Vagina (tissue), 2 donors: ENCODE data around the gene CDK14. TPM values are rescaled to one million over a fixed set of nuclear protein-coding genes. Genes with fewer than 3 reads are reported as not detected.

Experiments used
- DNase-seq, 2 donors: peaks; one replicate each; pipeline ENCODE4 v3.0.0-alpha.2; 2017; ENCODE audit errors: extremely low spot score in 2 of 2
- H3K27ac ChIP-seq: fragments of 200-600 bp; sonication (generic); one replicate; pipeline ENCODE4 v1.5.1; 2019
- H3K27me3 ChIP-seq: fragments of 200-600 bp; sonication (generic); one replicate; pipeline ENCODE4 v1.5.1; 2019
- H3K36me3 ChIP-seq, 2 donors: fragments of 200-600 bp; sonication (generic); one replicate each; pipeline ENCODE4 v1.5.1; 2017 to 2019
- H3K4me1 ChIP-seq: fragments of 200-600 bp; sonication (generic); one replicate; pipeline ENCODE4 v1.5.1; 2019
- H3K4me3 ChIP-seq, 2 donors: fragments of 200-600 bp; sonication (generic); 1 replicate in 1 of 2; 2 replicates in 1 of 2; pipeline ENCODE4 v1.5.1; 2016 to 2019
- H3K9me3 ChIP-seq: fragments of 200-600 bp; sonication (generic); one replicate; pipeline ENCODE4 v1.5.1; 2019
- POLR2A ChIP-seq, 2 donors: fragments of 450-650 bp; IDR thresholded peaks; one replicate each; pipeline ENCODE4 v1.6.1; 2017; ENCODE audit warnings: antibody characterized with exemption in 2 of 2, mild to moderate bottlenecking in 2 of 2, moderate library complexity in 2 of 2
- POLR2AphosphoS5 ChIP-seq, 2 donors: sonication (generic); formaldehyde crosslinking; IDR thresholded peaks; one replicate each; pipeline ENCODE4 v1.9.0; 2017; ENCODE audit warnings: antibody characterized with exemption in 2 of 2, mild to moderate bottlenecking in 2 of 2, low read depth in 1 of 2; ENCODE audit not compliant: insufficient read depth in 1 of 2
- intact Hi-C: fragments of 100-400 bp; cut with DNase I; formaldehyde crosslinking; loops from one replicate; pipeline ENCODE4 v1.15.1; 2023
- total RNA-seq: library from RNA; depleted of rRNA; stranded (reverse); fragments of >200 nt; gene quantifications from one replicate; pipeline ENCODE4 v1.2.3, GENCODE V29; 2016
- TF ChIP-seq, protein P1 (sequence below), 3 experiments: fragments of 450-650 bp in 2 of 3; fragments of 200-600 bp in 1 of 3; sonication (generic) in 1 of 3; IDR thresholded peaks; one replicate each; pipeline ENCODE4 v1.5.1; 2017 to 2019; ENCODE audit warnings: antibody characterized with exemption in 3 of 3, mild to moderate bottlenecking in 2 of 3, moderate library complexity in 2 of 3

The CDK14 gene
- total RNA-seq, 1 donor from 2014 or later: 21.6 TPM

GRCh38 chr7:91043186-91043585 lies 447.1 kb downstream of the CDK14 start:
- TF ChIP-seq, protein P1, sequence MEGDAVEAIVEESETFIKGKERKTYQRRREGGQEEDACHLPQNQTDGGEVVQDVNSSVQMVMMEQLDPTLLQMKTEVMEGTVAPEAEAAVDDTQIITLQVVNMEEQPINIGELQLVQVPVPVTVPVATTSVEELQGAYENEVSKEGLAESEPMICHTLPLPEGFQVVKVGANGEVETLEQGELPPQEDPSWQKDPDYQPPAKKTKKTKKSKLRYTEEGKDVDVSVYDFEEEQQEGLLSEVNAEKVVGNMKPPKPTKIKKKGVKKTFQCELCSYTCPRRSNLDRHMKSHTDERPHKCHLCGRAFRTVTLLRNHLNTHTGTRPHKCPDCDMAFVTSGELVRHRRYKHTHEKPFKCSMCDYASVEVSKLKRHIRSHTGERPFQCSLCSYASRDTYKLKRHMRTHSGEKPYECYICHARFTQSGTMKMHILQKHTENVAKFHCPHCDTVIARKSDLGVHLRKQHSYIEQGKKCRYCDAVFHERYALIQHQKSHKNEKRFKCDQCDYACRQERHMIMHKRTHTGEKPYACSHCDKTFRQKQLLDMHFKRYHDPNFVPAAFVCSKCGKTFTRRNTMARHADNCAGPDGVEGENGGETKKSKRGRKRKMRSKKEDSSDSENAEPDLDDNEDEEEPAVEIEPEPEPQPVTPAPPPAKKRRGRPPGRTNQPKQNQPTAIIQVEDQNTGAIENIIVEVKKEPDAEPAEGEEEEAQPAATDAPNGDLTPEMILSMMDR (IDR thresholded peaks at IDR 0.05): no peak
- no peak for TF ChIP-seq POLR2A (IDR thresholded peaks at IDR 0.05)
- TF ChIP-seq POLR2AphosphoS5 (IDR thresholded peaks at IDR 0.05; ENCODE audit: insufficient read depth in 1 of 2, low read depth in 1 of 2): no peak

DNA sequence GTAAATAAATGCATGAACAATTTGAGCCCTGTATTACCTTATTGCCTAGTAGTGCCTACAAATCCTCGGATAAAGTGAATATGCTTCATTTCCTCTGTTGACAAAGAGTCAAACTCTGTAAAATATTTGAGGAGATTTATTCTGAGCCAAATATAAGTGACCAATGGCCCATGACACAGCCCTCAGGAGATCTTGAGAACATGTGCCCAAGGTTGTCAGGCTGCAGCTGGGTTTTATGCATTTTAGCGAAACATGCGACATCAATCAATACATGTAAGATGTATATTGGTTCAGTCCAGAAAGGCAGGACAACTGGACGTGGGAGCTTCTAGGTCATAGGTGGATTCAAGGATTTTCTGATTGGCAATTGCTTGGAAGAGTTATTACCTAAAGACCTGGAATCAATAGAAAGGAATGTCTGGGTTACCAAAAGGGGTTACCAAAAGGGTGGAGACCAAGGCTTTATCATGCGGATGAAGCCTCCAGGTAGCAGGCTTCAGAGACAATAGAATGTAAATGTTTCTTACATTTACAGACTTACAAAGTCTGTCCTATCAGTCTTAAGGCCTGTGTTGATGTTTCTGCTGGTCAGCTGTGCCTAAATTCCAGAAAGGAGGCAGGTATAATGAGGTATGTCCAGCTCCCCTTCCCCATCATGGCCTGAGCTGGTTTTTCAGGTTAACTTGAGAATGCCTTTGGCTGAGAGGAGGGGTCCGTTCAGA lies 448.0 kb downstream of the CDK14 start:
- no peaks in the 10 kb centered on the region for H3K27me3 ChIP-seq
- intact Hi-C loops: no loop called here
- TF ChIP-seq, protein P1 (IDR thresholded peaks at IDR 0.05): no peak
- TF ChIP-seq POLR2A (IDR thresholded peaks at IDR 0.05) (no peak), POLR2AphosphoS5 (IDR thresholded peaks at IDR 0.05; ENCODE audit: insufficient read depth in 1 of 2, low read depth in 1 of 2) (no peak)
- DNase-seq: no peak
- H3K4me1 ChIP-seq: peaks cover 13% of the 10 kb centered on the region
- no peaks in the 10 kb centered on the region for H3K9me3 ChIP-seq
- no peaks in the 10 kb centered on the region for H3K36me3 ChIP-seq
- H3K4me3 ChIP-seq: no peak overlapping the region
- no peak overlapping the region for H3K27ac ChIP-seq

More at GRCh38 chr7:91043186-91043585, 447.1 kb downstream of the CDK14 start:
- no peak for DNase-seq
- H3K27me3 ChIP-seq: no peaks in the 10 kb centered on the region
- intact Hi-C loops: no loop called here
- H3K4me3 ChIP-seq: no peak overlapping the region
- peaks cover 13% of the 10 kb centered on the region for H3K4me1 ChIP-seq
- H3K9me3 ChIP-seq: no peaks in the 10 kb centered on the region
- H3K27ac ChIP-seq: no peak overlapping the region
- H3K36me3 ChIP-seq: no peaks in the 10 kb centered on the region

- Histone ChIP-seq H3K9me3 (no peaks in the 10 kb centered on the region), H3K4me3 (no peak overlapping the region), H3K4me1 (peaks cover 13% of the 10 kb centered on the region), H3K27me3 (no peaks in the 10 kb centered on the region), H3K36me3 (no peaks in the 10 kb centered on the region), H3K27ac (no peak overlapping the region)
- DNase-seq: no peak
- intact Hi-C loops: no loop called here
- TF ChIP-seq, protein P1 (IDR thresholded peaks at IDR 0.05): no peak
- no peak for TF ChIP-seq POLR2A (IDR thresholded peaks at IDR 0.05)
- TF ChIP-seq POLR2AphosphoS5 (IDR thresholded peaks at IDR 0.05; ENCODE audit: insufficient read depth in 1 of 2, low read depth in 1 of 2): no peak
Observed at GRCh38 chr7:91045606-91046005, 449.5 kb downstream of the CDK14 start.

- Histone ChIP-seq H3K9me3 (no peaks in the 10 kb centered on the region), H3K27me3 (no peaks in the 10 kb centered on the region), H3K4me1 (peaks cover 13% of the 10 kb centered on the region), H3K27ac (peak overlapping the region; percentile 55), H3K36me3 (no peaks in the 10 kb centered on the region), H3K4me3 (no peak overlapping the region)
- intact Hi-C loops: no loop called here
- no peak for DNase-seq
- no peak for TF ChIP-seq POLR2A (IDR thresholded peaks at IDR 0.05)
- TF ChIP-seq, protein P1 (IDR thresholded peaks at IDR 0.05): no peak
- TF ChIP-seq POLR2AphosphoS5 (IDR thresholded peaks at IDR 0.05; ENCODE audit: insufficient read depth in 1 of 2, low read depth in 1 of 2): no peak
Observed at GRCh38 chr7:91046322-91047089, 450.4 kb downstream of the CDK14 start.

GRCh38 chr7:91047636-91048035 lies 451.5 kb downstream of the CDK14 start:
- intact Hi-C loops: no loop called here
- TF ChIP-seq POLR2A (IDR thresholded peaks at IDR 0.05) (no peak), POLR2AphosphoS5 (IDR thresholded peaks at IDR 0.05; ENCODE audit: insufficient read depth in 1 of 2, low read depth in 1 of 2) (no peak)
- TF ChIP-seq, protein P1 (IDR thresholded peaks at IDR 0.05): no peak
- Histone ChIP-seq H3K4me3 (no peak overlapping the region), H3K27me3 (no peaks in the 10 kb centered on the region), H3K9me3 (no peaks in the 10 kb centered on the region), H3K27ac (no peak overlapping the region), H3K4me1 (peaks cover 13% of the 10 kb centered on the region), H3K36me3 (no peaks in the 10 kb centered on the region)
- no peak for DNase-seq
